ENCODE data around the gene CHP1. TPM values are rescaled to one million over a fixed set of nuclear protein-coding genes. Genes with fewer than 3 reads are reported as not detected.
A peak's percentile ranks its signal among the peaks of the same experiment; 100 is the strongest.
"Not testable (repeated sequence)": the region's sequence is repeated elsewhere in the genome, so short reads cannot be mapped to it uniquely, and the experiment has no call there.

Gene CHP1
- total RNA-seq, 2 experiments from 2014 or later, result 62.2 to 62.8 TPM

DNA sequence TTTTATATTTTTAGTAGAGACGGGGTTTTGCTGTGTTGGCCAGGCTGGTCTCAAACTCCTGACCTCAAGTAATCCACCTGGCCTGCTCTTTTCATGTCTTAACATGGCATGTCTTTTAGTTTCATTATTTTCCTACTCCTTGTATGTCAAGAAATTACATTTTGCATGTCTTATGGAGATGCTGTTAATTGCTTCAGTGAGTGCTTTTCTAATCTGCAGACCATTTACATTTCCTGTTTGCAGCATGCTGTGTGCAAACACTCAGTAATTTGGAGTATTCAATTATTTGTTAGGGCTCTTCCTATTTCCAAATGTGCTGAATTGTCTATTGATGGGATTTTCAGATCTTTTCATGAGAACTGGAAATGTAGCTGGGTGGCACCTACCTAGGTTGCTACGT, 70.1 kb downstream of the CHP1 start:
- ATAC-seq; H3K27me3 Mint-ChIP-seq (ENCODE audit: low read depth); H3K27ac Mint-ChIP-seq; H3K9me3 Mint-ChIP-seq (ENCODE audit: insufficient read depth); H3K4me3 Mint-ChIP-seq; POLR2A ChIA-PET; DNase-seq: not testable (repeated sequence)
- Mint-ChIP-seq H3K4me1 (ENCODE audit: low read depth) (peaks cover 14% of the 10 kb centered on the region), H3K36me3 (ENCODE audit: low read depth) (peaks cover 52% of the 10 kb centered on the region)
- CTCF ChIA-PET, result interaction anchor here (1.9 kb wide), 1 partner anchor 31 kb away, joined by 4 read pairs; the partner anchor contains the start of genes NUSAP1 and OIP5

DNA sequence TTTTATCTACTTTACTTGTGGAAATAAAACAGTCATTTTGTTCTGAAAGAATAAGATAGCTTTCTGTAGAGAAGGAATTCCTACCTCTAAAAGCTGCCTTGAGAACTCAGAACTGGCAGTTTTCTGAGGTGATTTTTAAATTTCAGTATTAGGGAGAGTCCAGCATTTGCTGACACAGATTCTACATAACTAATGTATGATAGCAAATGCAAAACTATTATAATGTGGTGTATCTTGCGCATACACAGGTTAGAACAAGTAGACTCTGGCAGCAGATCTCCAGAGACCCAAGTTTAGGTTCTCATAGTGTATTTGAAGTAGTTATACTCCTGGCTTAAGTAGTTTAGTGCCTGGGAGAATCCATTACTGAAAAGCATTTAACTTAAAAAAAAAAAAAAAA, 70.5 kb downstream of the CHP1 start:
- ChIA-PET POLR2A (no interaction called here), CTCF (interaction anchor here (1.9 kb wide), 1 partner anchor 31 kb away, joined by 4 read pairs; the partner anchor contains the start of genes NUSAP1 and OIP5)
- no peak for ATAC-seq
- peaks cover 54% of the 10 kb centered on the region for H3K36me3 Mint-ChIP-seq (ENCODE audit: low read depth)
- no peak overlapping the region for H3K4me3 Mint-ChIP-seq
- DNase-seq, result no peak
- H3K4me1 Mint-ChIP-seq (ENCODE audit: low read depth), result peaks cover 14% of the 10 kb centered on the region
- H3K27ac Mint-ChIP-seq, result no peak overlapping the region
- H3K27me3 Mint-ChIP-seq (ENCODE audit: low read depth), result no peaks in the 10 kb centered on the region
- no peaks in the 10 kb centered on the region for H3K9me3 Mint-ChIP-seq (ENCODE audit: insufficient read depth)

DNA sequence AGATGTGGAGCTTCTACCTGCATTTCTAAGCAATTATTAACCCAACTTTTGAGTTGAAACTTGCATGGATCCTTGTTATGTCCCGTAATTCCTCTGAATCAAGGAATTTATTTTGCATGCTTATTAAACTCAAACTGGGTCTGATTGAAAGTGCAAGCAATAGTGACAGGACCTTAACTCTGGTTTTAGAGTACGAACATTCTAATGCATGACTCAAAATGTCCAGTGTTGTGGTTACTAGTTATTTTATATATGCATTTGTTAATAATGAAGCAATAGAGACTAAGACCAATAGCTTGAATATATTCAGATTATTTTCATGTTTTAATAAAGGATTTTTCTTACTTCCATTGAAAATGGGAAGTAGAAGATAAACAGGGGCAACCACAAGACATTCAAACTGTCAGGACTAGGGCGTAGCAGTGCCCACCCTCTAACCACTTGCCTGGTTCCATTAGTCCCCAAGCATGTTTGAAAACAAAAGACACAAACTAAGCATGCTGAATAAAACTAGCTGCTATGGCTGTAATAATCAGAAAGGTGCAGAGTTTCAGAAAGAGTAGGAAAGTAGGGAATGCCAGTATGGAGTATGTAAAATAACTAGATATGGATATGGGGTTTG, 73.2 kb downstream of the CHP1 start:
- CTCF ChIA-PET, result interaction anchor here (1.2 to 1.4 kb wide), 2 partner anchors 19 to 28 kb away, joined by 3 read pairs; partner anchors contain the start of genes NUSAP1 and OIP5
- Mint-ChIP-seq H3K4me3 (no peak overlapping the region), H3K27me3 (ENCODE audit: low read depth) (no peaks in the 10 kb centered on the region), H3K4me1 (ENCODE audit: low read depth) (peaks cover 16% of the 10 kb centered on the region), H3K27ac (no peak overlapping the region), H3K9me3 (ENCODE audit: insufficient read depth) (no peaks in the 10 kb centered on the region), H3K36me3 (ENCODE audit: low read depth) (peaks cover 51% of the 10 kb centered on the region)
- POLR2A ChIA-PET, result interaction anchor here (0.7 to 1.4 kb wide), 2 partner anchors 13 to 688 kb away, joined by 3 read pairs; no protein-coding TSS in a partner anchor
- no peak for DNase-seq
- no peak for ATAC-seq

DNA sequence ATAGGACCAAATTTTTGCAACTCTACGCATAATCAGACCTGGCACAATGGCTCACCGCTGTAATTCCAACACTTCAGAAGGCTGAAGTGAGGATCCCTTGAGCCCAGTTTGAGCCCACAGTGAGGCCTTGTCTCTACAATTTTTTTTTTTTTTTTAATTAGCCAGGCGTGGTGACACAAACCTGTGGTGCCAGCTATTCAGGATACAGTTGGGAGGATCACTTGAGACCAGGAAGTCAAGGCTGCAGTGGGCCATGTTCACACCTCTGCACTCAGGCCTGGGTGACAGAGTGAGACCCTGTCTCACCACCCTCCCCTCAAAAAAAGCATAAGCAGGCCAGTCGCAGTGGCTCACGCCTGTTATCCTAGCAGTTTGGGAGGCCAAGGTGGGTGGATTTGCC, 76.6 kb downstream of the CHP1 start:
- H3K9me3 Mint-ChIP-seq (ENCODE audit: insufficient read depth), result no peaks in the 10 kb centered on the region
- H3K36me3 Mint-ChIP-seq (ENCODE audit: low read depth), result peaks cover 47% of the 10 kb centered on the region
- no peak for DNase-seq
- no peak for ATAC-seq
- H3K4me1 Mint-ChIP-seq (ENCODE audit: low read depth), result peaks cover 9% of the 10 kb centered on the region
- no peak overlapping the region for H3K4me3 Mint-ChIP-seq
- POLR2A ChIA-PET, result no interaction called here
- CTCF ChIA-PET, result interaction anchor here (1.6 kb wide), 1 partner anchor 21 kb away, joined by 4 read pairs; no protein-coding TSS in a partner anchor
- H3K27me3 Mint-ChIP-seq (ENCODE audit: low read depth), result no peaks in the 10 kb centered on the region
- no peak overlapping the region for H3K27ac Mint-ChIP-seq

GRCh38 chr15:41309226-41309905, 78.3 kb downstream of the CHP1 start:
- H3K4me1 Mint-ChIP-seq (ENCODE audit: low read depth), result peaks cover 9% of the 10 kb centered on the region
- H3K36me3 Mint-ChIP-seq (ENCODE audit: low read depth), result peaks cover 50% of the 10 kb centered on the region
- ATAC-seq (no peak), DNase-seq (no peak)
- POLR2A ChIA-PET, result interaction anchor here (0.5 to 1.6 kb wide), 3 partner anchors 11 to 65 kb away, joined by 3 to 7 read pairs (median 3); partner anchors contain the start of genes NUSAP1 and OIP5
- H3K27me3 Mint-ChIP-seq (ENCODE audit: low read depth), result no peaks in the 10 kb centered on the region
- no peak overlapping the region for H3K27ac Mint-ChIP-seq
- H3K4me3 Mint-ChIP-seq, result no peak overlapping the region
- H3K9me3 Mint-ChIP-seq (ENCODE audit: insufficient read depth), result no peaks in the 10 kb centered on the region
- CTCF ChIA-PET, result interaction anchor here (1.6 kb wide), 1 partner anchor 23 kb away, joined by 3 read pairs; the partner anchor contains the start of gene OIP5

- DNase-seq; H3K4me3 Mint-ChIP-seq; ATAC-seq; H3K27ac Mint-ChIP-seq; POLR2A ChIA-PET; H3K9me3 Mint-ChIP-seq (ENCODE audit: insufficient read depth); CTCF ChIA-PET; H3K27me3 Mint-ChIP-seq (ENCODE audit: low read depth): not testable (repeated sequence)
- H3K36me3 Mint-ChIP-seq (ENCODE audit: low read depth), result peaks cover 42% of the 10 kb centered on the region
- H3K4me1 Mint-ChIP-seq (ENCODE audit: low read depth), result peaks cover 23% of the 10 kb centered on the region
Observed at GRCh38 chr15:41320805-41321330, 89.8 kb downstream of the CHP1 start.

- Mint-ChIP-seq H3K27me3 (ENCODE audit: low read depth) (no peaks in the 10 kb centered on the region), H3K9me3 (ENCODE audit: insufficient read depth) (no peaks in the 10 kb centered on the region), H3K4me3 (no peak overlapping the region), H3K4me1 (ENCODE audit: low read depth) (peaks cover 27% of the 10 kb centered on the region), H3K27ac (peak overlapping the region; percentile 39), H3K36me3 (ENCODE audit: low read depth) (peaks cover 48% of the 10 kb centered on the region)
- ChIA-PET POLR2A (interaction anchor here (1.4 to 2.3 kb wide), 3 partner anchors 9 to 40 kb away, joined by 4 to 19 read pairs (median 6); partner anchors contain the start of genes NUSAP1 and OIP5), CTCF (interaction anchor here (0.6 to 1.8 kb wide), 3 partner anchors 10 to 206 kb away, joined by 3 to 11 read pairs (median 3); partner anchors contain the start of genes NUSAP1 and OIP5)
- ATAC-seq (peak; percentile 49), DNase-seq (no peak)
Observed at GRCh38 chr15:41323611-41324010, 92.5 kb downstream of the CHP1 start.

DNA sequence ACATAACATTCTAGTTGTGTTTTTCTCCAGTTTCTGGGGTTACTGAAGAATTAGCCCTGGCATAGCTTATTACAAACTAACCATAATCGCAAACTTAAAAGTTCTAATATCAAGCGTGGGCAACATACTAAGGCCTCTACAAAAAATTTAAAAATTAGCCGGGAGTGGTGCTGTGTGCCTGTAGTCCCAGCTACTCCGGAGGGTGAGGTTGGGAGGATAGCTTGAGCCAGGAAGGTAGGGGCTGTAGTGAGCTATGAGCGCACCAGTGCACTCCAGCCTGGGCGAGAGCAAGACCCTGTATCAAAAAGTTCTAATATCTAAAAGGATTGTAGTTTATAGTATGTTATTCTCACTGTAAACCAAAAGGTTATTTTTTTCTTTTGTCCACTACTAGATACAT, 100.2 kb downstream of the CHP1 start:
- Mint-ChIP-seq H3K27ac (peak overlapping the region; percentile 97), H3K27me3 (ENCODE audit: low read depth) (no peaks in the 10 kb centered on the region), H3K36me3 (ENCODE audit: low read depth) (peaks cover 46% of the 10 kb centered on the region), H3K4me1 (ENCODE audit: low read depth) (peaks cover 24% of the 10 kb centered on the region), H3K4me3 (peak overlapping the region; percentile 96), H3K9me3 (ENCODE audit: insufficient read depth) (no peaks in the 10 kb centered on the region)
- POLR2A ChIA-PET, result no interaction called here
- no peak for DNase-seq
- no peak for ATAC-seq
- CTCF ChIA-PET, result interaction anchor here (0.7 to 1.5 kb wide), 3 partner anchors 9 to 389 kb away, joined by 3 to 5 read pairs (median 4); no protein-coding TSS in a partner anchor

Other genes with a start within 250 kb of the CHP1 start
- 10 to 100 TPM; 23.8 to 28.1 TPM for gene INO80, start 115.0 kb upstream of the CHP1 start, total RNA-seq
- gene EXD1, start 511 bp upstream of the CHP1 start, total RNA-seq, result not detected
- gene OIP5, start 101.3 kb downstream of the CHP1 start, total RNA-seq, result 10 to 100 TPM; 22.8 to 23.8 TPM
- 100 to 1,000 TPM; 281 to 287 TPM for gene NUSAP1, start 101.6 kb downstream of the CHP1 start, total RNA-seq
- gene NDUFAF1, start 171.2 kb downstream of the CHP1 start, total RNA-seq, result 10 to 100 TPM; 11.4 to 13.6 TPM
- 10 to 100 TPM; 31.0 to 40.7 TPM for gene RTF1, start 185.8 kb downstream of the CHP1 start, total RNA-seq